Measurements from ENCODE around the gene SORCS3.

GRCh38 chr10:104791471-104791870, 150.4 kb downstream of the SORCS3 start:
- TF ChIP-seq EZH2 (conservative IDR thresholded peaks at IDR 0.05; ENCODE audit: low read depth, low read length) (no peak), ZNF839 (CRISPR knock-in tag; IDR thresholded peaks at IDR 0.05; ENCODE audit: borderline replicate concordance) (no peak), CTCF (CRISPR knock-in tag; IDR thresholded peaks at IDR 0.05) (no peak), TCF12 (IDR thresholded peaks at IDR 0.05) (no peak), TCF12 (CRISPR knock-in tag; IDR thresholded peaks at IDR 0.05) (no peak), ZNF556 (CRISPR knock-in tag; IDR thresholded peaks at IDR 0.05; ENCODE audit: borderline replicate concordance) (no peak)

Measured in HepG2 (cell line).